Spleen (tissue), 7 donors: ENCODE measurements around the gene TRIO.

ENCODE experiments used
- CTCF ChIP-seq, 11 experiments: fragments of 200-600 bp in 7 of 11; fragments of 450-650 bp in 4 of 11; sonication (generic) in 4 of 11; IDR thresholded peaks in 8 of 11; conservative IDR thresholded peaks in 3 of 11; 1 replicate in 7 of 11; 2 replicates in 4 of 11; pipeline versions ENCODE4 v1.4.0 to v1.8.0; 2016 to 2021; ENCODE audit warnings: antibody characterized with exemption in 11 of 11, inconsistent platforms in 4 of 11, mild to moderate bottlenecking in 1 of 11
- POLR2A ChIP-seq, 3 donors: fragments of 450-650 bp; IDR thresholded peaks; one replicate each; pipeline ENCODE4 v1.5.1; 2017; ENCODE audit warnings: antibody characterized with exemption in 3 of 3, mild to moderate bottlenecking in 1 of 3
- POLR2AphosphoS5 ChIP-seq, 3 donors: sonication (generic); formaldehyde crosslinking; IDR thresholded peaks; one replicate each; pipeline ENCODE4 v1.5.1; 2017; ENCODE audit warnings: antibody characterized with exemption in 3 of 3
- donor health status: DM: no; HTN: no; CAD: no; lungs with moderate emphysema.
- donor health status: DM: no; HTN: no; CAD: no.
- donor health status: DM: no; HTN: no; CAD: no.

- TF ChIP-seq CTCF (IDR thresholded peaks at IDR 0.05 in 8 of 11, conservative IDR thresholded peaks at IDR 0.05 in 3 of 11) (no peak), POLR2A (IDR thresholded peaks at IDR 0.05) (no peak), POLR2AphosphoS5 (IDR thresholded peaks at IDR 0.05) (no peak)
These were observed 354.2 kb downstream of the TRIO start for GRCh38 chr5:14497311-14497710.
